DOHH2 (cell line): ENCODE data around the gene YWHAB.

ENCODE experiments used
- EZH2phosphoT487 ChIP-seq: fragments of 200-600 bp; sonication (generic); IDR thresholded peaks from 2 replicates; pipeline ENCODE4 v1.6.1; 2017; ENCODE audit warnings: borderline replicate concordance, mild to moderate bottlenecking, antibody characterized with exemption, low read length, moderate library complexity, mixed read lengths
- TF ChIP-seq, protein P1 (sequence below): fragments of 200-600 bp; sonication (generic); IDR thresholded peaks from one replicate; pipeline ENCODE4 v1.5.1; 2014; ENCODE audit warnings: antibody characterized with exemption, mild to moderate bottlenecking, low read depth, low read length; ENCODE audit not compliant: poor library complexity, severe bottlenecking

GRCh38 chr20:44928595-44928994 lies 43.1 kb downstream of the YWHAB start:
- TF ChIP-seq, protein P1, sequence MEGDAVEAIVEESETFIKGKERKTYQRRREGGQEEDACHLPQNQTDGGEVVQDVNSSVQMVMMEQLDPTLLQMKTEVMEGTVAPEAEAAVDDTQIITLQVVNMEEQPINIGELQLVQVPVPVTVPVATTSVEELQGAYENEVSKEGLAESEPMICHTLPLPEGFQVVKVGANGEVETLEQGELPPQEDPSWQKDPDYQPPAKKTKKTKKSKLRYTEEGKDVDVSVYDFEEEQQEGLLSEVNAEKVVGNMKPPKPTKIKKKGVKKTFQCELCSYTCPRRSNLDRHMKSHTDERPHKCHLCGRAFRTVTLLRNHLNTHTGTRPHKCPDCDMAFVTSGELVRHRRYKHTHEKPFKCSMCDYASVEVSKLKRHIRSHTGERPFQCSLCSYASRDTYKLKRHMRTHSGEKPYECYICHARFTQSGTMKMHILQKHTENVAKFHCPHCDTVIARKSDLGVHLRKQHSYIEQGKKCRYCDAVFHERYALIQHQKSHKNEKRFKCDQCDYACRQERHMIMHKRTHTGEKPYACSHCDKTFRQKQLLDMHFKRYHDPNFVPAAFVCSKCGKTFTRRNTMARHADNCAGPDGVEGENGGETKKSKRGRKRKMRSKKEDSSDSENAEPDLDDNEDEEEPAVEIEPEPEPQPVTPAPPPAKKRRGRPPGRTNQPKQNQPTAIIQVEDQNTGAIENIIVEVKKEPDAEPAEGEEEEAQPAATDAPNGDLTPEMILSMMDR: no peak
- TF ChIP-seq EZH2phosphoT487: no peak
